GM23338 (cell line): ENCODE measurements around the gene TBC1D32. TPM values are rescaled to one million over a fixed set of nuclear protein-coding genes. Genes with fewer than 3 reads are reported as not detected.

ENCODE experiments used
- ATAC-seq: fragments of 200-7000 bp; cut with Tn5 transposase; 3 replicates; pipeline ENCODE4 v1.9.1; 2020
- DNase-seq: peaks from one replicate; pipeline ENCODE4 v3.0.0-alpha.2; 2015; ENCODE audit warnings: low spot score
- H2AFZ ChIP-seq: fragments of 200-600 bp; sonication (generic); 2 replicates; pipeline ENCODE4 v1.8.0; 2016; ENCODE audit warnings: antibody characterized with exemption, mild to moderate bottlenecking, moderate library complexity
- H3F3A ChIP-seq: fragments of 200-600 bp; sonication (generic); replicated peaks from 2 replicates; pipeline ENCODE4 v1.8.0; 2017; ENCODE audit warnings: antibody characterized with exemption, mixed run types, low read depth
- H3K27ac ChIP-seq: fragments of 200-600 bp; sonication (generic); 2 replicates; pipeline ENCODE4 v1.6.1; 2016; ENCODE audit warnings: low read depth
- H3K27me3 ChIP-seq: fragments of 200-600 bp; sonication (generic); 2 replicates; pipeline ENCODE4 v1.8.0; 2016; ENCODE audit warnings: mild to moderate bottlenecking, mixed run types, moderate library complexity; ENCODE audit not compliant: insufficient read depth
- H3K36me3 ChIP-seq: fragments of 200-600 bp; sonication (generic); 2 replicates; pipeline ENCODE4 v1.8.0; 2016; ENCODE audit warnings: mild to moderate bottlenecking; ENCODE audit not compliant: insufficient read depth
- H3K4me1 ChIP-seq: fragments of 200-600 bp; sonication (generic); 2 replicates; pipeline ENCODE4 v1.8.0; 2016; ENCODE audit warnings: mild to moderate bottlenecking, moderate library complexity; ENCODE audit not compliant: insufficient read depth
- H3K4me2 ChIP-seq: fragments of 200-600 bp; sonication (generic); 2 replicates; pipeline ENCODE4 v1.7.1; 2017; ENCODE audit warnings: mixed run types
- H3K4me3 ChIP-seq: fragments of 200-600 bp; sonication (generic); 2 replicates; pipeline ENCODE4 v1.6.1; 2016; ENCODE audit warnings: mixed run types
- H3K79me2 ChIP-seq: fragments of 200-600 bp; sonication (generic); replicated peaks from 2 replicates; pipeline ENCODE4 v1.8.0; 2017; ENCODE audit warnings: mild to moderate bottlenecking; ENCODE audit not compliant: insufficient read depth
- H3K9me2 ChIP-seq: fragments of 200-600 bp; sonication (generic); 2 replicates; pipeline ENCODE4 v1.8.0; 2017; ENCODE audit not compliant: insufficient read depth
- H4K20me1 ChIP-seq: fragments of 200-600 bp; sonication (generic); replicated peaks from 2 replicates; pipeline ENCODE4 v1.8.0; 2017; ENCODE audit warnings: mild to moderate bottlenecking; ENCODE audit not compliant: insufficient read depth
- H3K27ac Mint-ChIP-seq: 2 replicates; pipeline ENCODE4 v1.8.0; 2020; ENCODE audit warnings: inconsistent platforms, mild to moderate bottlenecking, moderate library complexity, mixed read lengths
- H3K27me3 Mint-ChIP-seq: 3 replicates; pipeline ENCODE4 v1.8.0; 2022; ENCODE audit warnings: low read depth, mild to moderate bottlenecking, moderate library complexity, mixed read lengths, inconsistent platforms; ENCODE audit not compliant: insufficient read depth, poor library complexity
- H3K36me3 Mint-ChIP-seq: 3 replicates; pipeline ENCODE4 v1.8.0; 2021; ENCODE audit warnings: low read depth, mild to moderate bottlenecking, inconsistent platforms, moderate library complexity, mixed read lengths
- H3K4me1 Mint-ChIP-seq: 3 replicates; pipeline ENCODE4 v1.8.0; 2020; ENCODE audit warnings: mild to moderate bottlenecking, inconsistent platforms, mixed read lengths
- H3K4me3 Mint-ChIP-seq: 3 replicates; pipeline ENCODE4 v1.8.0; 2021; ENCODE audit warnings: moderate library complexity, mild to moderate bottlenecking, inconsistent platforms, mixed read lengths
- H3K9me3 Mint-ChIP-seq: 3 replicates; pipeline ENCODE4 v1.8.0; 2020; ENCODE audit warnings: moderate library complexity, mild to moderate bottlenecking, inconsistent platforms, mixed read lengths
- EZH2 ChIP-seq: fragments of 200-600 bp; sonication (generic); IDR thresholded peaks from one replicate; pipeline ENCODE4 v1.8.0; 2017; ENCODE audit warnings: antibody characterized with exemption, mild to moderate bottlenecking, low read depth; ENCODE audit not compliant: unreplicated experiment
- EZH2phosphoT487 ChIP-seq: fragments of 200-600 bp; sonication (generic); IDR thresholded peaks from one replicate; pipeline ENCODE4 v1.8.1; 2018; ENCODE audit warnings: antibody characterized with exemption; ENCODE audit not compliant: unreplicated experiment
- JUNB ChIP-seq: IDR thresholded peaks from one replicate; pipeline ENCODE4 v1.6.1; 2016; ENCODE audit warnings: antibody characterized with exemption; ENCODE audit not compliant: unreplicated experiment
- NANOG ChIP-seq: IDR thresholded peaks from 2 replicates; pipeline ENCODE4 v1.6.1; 2016; ENCODE audit warnings: antibody characterized with exemption, borderline replicate concordance
- POLR2AphosphoS5 ChIP-seq: IDR thresholded peaks from 2 replicates; pipeline ENCODE4 v1.6.1; 2016; ENCODE audit warnings: antibody characterized with exemption, low read depth
- STAT1 ChIP-seq: IDR thresholded peaks from one replicate; pipeline ENCODE4 v1.6.1; 2016; ENCODE audit warnings: antibody characterized with exemption; ENCODE audit not compliant: unreplicated experiment
- ZNF114 ChIP-seq: fragments of 250-450 bp; sonication (Bioruptor Pico); IDR thresholded peaks from 2 replicates; pipeline ENCODE4 v1.5.0; 2020; ENCODE audit warnings: mild to moderate bottlenecking, moderate library complexity
- ZNF331 ChIP-seq: fragments of 250-450 bp; sonication (Bioruptor Pico); IDR thresholded peaks from 2 replicates; pipeline ENCODE4 v1.5.0; 2020; ENCODE audit warnings: low read depth, mild to moderate bottlenecking, moderate library complexity
- polyA plus RNA-seq: library from polyadenylated mRNA; unstranded; fragments of >200 nt; fragmentation: Nextera tagmentation; extraction: Ambion mirVana; gene quantifications from 2 replicates; pipeline ENCODE4 v1.2.1, GENCODE V29; 2016
- total RNA-seq: library from RNA; depleted of rRNA; stranded (reverse); fragments of >200 nt; shearing (Covaris generic); gene quantifications from 2 replicates; pipeline ENCODE4 v1.2.3, GENCODE V29; 2014
- TF ChIP-seq, protein P1 (sequence below): IDR thresholded peaks from one replicate; pipeline ENCODE4 v1.6.1; 2018; ENCODE audit warnings: antibody characterized with exemption; ENCODE audit not compliant: unreplicated experiment
- TF ChIP-seq, protein P2 (sequence below): IDR thresholded peaks from 2 replicates; pipeline ENCODE4 v1.6.1; 2016; ENCODE audit warnings: antibody characterized with exemption
- TF ChIP-seq, protein P3 (sequence below), 2 experiments: fragments of 200-600 bp in 1 of 2; sonication (generic) in 1 of 2; conservative IDR thresholded peaks; 2 replicates each; pipeline versions ENCODE4 v1.5.1 to v1.6.1; 2016 to 2017; ENCODE audit warnings: antibody characterized with exemption in 2 of 2, low read depth in 2 of 2, mild to moderate bottlenecking in 2 of 2, moderate library complexity in 1 of 2

TBC1D32 gene
- total and polyA plus RNA-seq, 2 experiments from 2014 or later: 8.9 to 10.4 TPM

DNA sequence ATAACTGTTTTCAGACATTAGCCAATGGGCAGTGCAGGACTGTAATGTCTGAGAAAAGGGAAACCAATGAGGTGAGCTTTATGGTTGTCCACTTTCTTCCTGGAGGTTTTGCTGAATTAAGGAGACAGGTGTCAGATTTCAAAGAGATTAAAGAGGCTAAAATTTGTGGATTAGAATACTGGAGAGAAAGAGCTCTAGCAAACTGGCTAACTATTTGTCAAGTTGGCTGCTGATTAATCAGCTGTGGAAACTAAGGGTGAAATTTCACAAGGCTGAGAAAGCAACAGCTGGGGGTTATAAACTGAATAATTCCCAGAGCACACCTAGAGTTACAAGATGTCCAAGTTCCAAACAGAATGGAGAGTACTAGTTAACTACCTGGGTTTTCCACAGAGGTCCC is 198.9 kb downstream of the TBC1D32 start (continued):
- TF ChIP-seq, protein P1, sequence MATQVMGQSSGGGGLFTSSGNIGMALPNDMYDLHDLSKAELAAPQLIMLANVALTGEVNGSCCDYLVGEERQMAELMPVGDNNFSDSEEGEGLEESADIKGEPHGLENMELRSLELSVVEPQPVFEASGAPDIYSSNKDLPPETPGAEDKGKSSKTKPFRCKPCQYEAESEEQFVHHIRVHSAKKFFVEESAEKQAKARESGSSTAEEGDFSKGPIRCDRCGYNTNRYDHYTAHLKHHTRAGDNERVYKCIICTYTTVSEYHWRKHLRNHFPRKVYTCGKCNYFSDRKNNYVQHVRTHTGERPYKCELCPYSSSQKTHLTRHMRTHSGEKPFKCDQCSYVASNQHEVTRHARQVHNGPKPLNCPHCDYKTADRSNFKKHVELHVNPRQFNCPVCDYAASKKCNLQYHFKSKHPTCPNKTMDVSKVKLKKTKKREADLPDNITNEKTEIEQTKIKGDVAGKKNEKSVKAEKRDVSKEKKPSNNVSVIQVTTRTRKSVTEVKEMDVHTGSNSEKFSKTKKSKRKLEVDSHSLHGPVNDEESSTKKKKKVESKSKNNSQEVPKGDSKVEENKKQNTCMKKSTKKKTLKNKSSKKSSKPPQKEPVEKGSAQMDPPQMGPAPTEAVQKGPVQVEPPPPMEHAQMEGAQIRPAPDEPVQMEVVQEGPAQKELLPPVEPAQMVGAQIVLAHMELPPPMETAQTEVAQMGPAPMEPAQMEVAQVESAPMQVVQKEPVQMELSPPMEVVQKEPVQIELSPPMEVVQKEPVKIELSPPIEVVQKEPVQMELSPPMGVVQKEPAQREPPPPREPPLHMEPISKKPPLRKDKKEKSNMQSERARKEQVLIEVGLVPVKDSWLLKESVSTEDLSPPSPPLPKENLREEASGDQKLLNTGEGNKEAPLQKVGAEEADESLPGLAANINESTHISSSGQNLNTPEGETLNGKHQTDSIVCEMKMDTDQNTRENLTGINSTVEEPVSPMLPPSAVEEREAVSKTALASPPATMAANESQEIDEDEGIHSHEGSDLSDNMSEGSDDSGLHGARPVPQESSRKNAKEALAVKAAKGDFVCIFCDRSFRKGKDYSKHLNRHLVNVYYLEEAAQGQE: no peak
- TF ChIP-seq JUNB: no peak
- TF ChIP-seq STAT1: no peak
- TF ChIP-seq, protein P2, sequence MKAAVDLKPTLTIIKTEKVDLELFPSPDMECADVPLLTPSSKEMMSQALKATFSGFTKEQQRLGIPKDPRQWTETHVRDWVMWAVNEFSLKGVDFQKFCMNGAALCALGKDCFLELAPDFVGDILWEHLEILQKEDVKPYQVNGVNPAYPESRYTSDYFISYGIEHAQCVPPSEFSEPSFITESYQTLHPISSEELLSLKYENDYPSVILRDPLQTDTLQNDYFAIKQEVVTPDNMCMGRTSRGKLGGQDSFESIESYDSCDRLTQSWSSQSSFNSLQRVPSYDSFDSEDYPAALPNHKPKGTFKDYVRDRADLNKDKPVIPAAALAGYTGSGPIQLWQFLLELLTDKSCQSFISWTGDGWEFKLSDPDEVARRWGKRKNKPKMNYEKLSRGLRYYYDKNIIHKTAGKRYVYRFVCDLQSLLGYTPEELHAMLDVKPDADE: no peak
- TF ChIP-seq, protein P3, sequence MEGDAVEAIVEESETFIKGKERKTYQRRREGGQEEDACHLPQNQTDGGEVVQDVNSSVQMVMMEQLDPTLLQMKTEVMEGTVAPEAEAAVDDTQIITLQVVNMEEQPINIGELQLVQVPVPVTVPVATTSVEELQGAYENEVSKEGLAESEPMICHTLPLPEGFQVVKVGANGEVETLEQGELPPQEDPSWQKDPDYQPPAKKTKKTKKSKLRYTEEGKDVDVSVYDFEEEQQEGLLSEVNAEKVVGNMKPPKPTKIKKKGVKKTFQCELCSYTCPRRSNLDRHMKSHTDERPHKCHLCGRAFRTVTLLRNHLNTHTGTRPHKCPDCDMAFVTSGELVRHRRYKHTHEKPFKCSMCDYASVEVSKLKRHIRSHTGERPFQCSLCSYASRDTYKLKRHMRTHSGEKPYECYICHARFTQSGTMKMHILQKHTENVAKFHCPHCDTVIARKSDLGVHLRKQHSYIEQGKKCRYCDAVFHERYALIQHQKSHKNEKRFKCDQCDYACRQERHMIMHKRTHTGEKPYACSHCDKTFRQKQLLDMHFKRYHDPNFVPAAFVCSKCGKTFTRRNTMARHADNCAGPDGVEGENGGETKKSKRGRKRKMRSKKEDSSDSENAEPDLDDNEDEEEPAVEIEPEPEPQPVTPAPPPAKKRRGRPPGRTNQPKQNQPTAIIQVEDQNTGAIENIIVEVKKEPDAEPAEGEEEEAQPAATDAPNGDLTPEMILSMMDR (conservative IDR thresholded peaks at IDR 0.05; ENCODE audit: low read depth in 2 of 2): no peak
- TF ChIP-seq EZH2phosphoT487: no peak
- no peak for TF ChIP-seq EZH2

DNA sequence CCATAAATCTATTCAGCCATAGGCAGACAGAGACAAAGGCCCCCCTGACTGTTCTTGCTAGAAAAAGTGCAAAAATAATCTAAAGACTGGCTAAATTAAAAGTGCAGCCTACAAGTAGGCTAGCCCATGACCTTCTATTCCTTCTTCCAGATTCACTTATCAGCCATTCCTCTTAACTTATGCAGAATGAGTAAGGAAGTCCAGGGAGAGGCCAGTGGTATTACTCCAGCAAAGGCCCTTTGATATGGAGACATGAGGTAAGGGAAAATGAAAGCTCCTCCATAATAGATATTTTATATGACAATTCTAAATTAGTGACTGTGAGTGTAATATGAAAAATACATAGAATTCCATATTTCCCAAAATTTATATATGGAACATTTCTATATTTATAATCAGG is 199.4 kb downstream of the TBC1D32 start:
- Histone ChIP-seq H3F3A (no peaks in the 10 kb centered on the region), H3K4me3 (no peak overlapping the region), H3K27me3 (no peaks in the 10 kb centered on the region), H3K9me2 (no peaks in the 10 kb centered on the region), H3K4me1 (no peaks in the 10 kb centered on the region), H3K27ac (no peak overlapping the region), H3K79me2 (no peaks in the 10 kb centered on the region), H3K36me3 (no peaks in the 10 kb centered on the region), H4K20me1 (no peaks in the 10 kb centered on the region; the same call in 1 of the 2 replicates), H3K4me2 (no peak overlapping the region), H2AFZ (no peak overlapping the region)
- H3K9me3 Mint-ChIP-seq: no peaks in the 10 kb centered on the region
- no peaks in the 10 kb centered on the region for H3K36me3 Mint-ChIP-seq
- H3K27ac Mint-ChIP-seq: no peak overlapping the region
- no peak overlapping the region for H3K4me3 Mint-ChIP-seq
- H3K27me3 Mint-ChIP-seq: no peaks in the 10 kb centered on the region
- ATAC-seq (no peak), DNase-seq (no peak)
- H3K4me1 Mint-ChIP-seq: peaks cover 3% of the 10 kb centered on the region; the same call in 2 of the 3 replicates
- no peak for TF ChIP-seq ZNF114 (CRISPR knock-in tag)
- no peak for TF ChIP-seq ZNF331 (CRISPR knock-in tag)
- TF ChIP-seq JUNB: no peak
- no peak for TF ChIP-seq STAT1
- TF ChIP-seq POLR2AphosphoS5: no peak
- TF ChIP-seq, protein P2: no peak
- no peak for TF ChIP-seq EZH2
- no peak for TF ChIP-seq NANOG
- no peak for TF ChIP-seq EZH2phosphoT487
- TF ChIP-seq, protein P1: no peak
- TF ChIP-seq, protein P3 (conservative IDR thresholded peaks at IDR 0.05; ENCODE audit: low read depth in 2 of 2): no peak
